Cardiac muscle cell (in vitro differentiated cells and primary cell): ENCODE results near the gene ZNF341. TPM values are rescaled to one million over a fixed set of nuclear protein-coding genes. Genes with fewer than 3 reads are reported as not detected.

Source experiments
- DNase-seq, 2 donors: peaks; one replicate each; pipeline versions ENCODE4 v3.0.0 to v3.0.0-alpha.2; 2010 to 2017; ENCODE audit warnings: low read depth in 1 of 2, low spot score in 1 of 2
- H3K27ac ChIP-seq: fragments of 200-600 bp; sonication (generic); 2 replicates; pipeline ENCODE4 v1.5.1; 2016
- H3K27me3 ChIP-seq: fragments of 200-600 bp; sonication (generic); 2 replicates; pipeline ENCODE4 v1.6.0; 2016; ENCODE audit warnings: control low read depth
- H3K36me3 ChIP-seq: fragments of 200-600 bp; sonication (generic); 2 replicates; pipeline ENCODE4 v1.5.1; 2016; ENCODE audit warnings: control low read depth
- H3K4me1 ChIP-seq: fragments of 200-600 bp; sonication (generic); 2 replicates; pipeline ENCODE4 v1.8.1; 2017; ENCODE audit warnings: low read depth, mild to moderate bottlenecking, mixed run types
- H3K4me3 ChIP-seq: fragments of 200-600 bp; sonication (generic); 2 replicates; pipeline ENCODE4 v1.5.1; 2016; ENCODE audit warnings: mild to moderate bottlenecking
- H3K9me3 ChIP-seq: fragments of 200-600 bp; sonication (generic); 2 replicates; pipeline ENCODE4 v1.5.1; 2017; ENCODE audit warnings: low read depth, mild to moderate bottlenecking, control low read depth
- CTCF ChIP-seq: IDR thresholded peaks from 2 replicates; pipeline ENCODE4 v1.5.1; 2012; ENCODE audit warnings: low read depth, mild to moderate bottlenecking, low read length
- polyA plus RNA-seq: library from polyadenylated mRNA; unstranded; fragments of >200 nt; fragmentation: Nextera tagmentation; extraction: Ambion mirVana; gene quantifications from 2 replicates; pipeline ENCODE4 v1.2.1, GENCODE V29; 2016
- total RNA-seq: library from RNA; depleted of rRNA; stranded (reverse); fragments of >200 nt; gene quantifications from 2 replicates; pipeline ENCODE4 v1.2.3, GENCODE V29; 2016

The ZNF341 gene
- total and polyA plus RNA-seq, 2 experiments from 2014 or later: 2.7 to 3.1 TPM

GRCh38 chr20:33709398-33709797 lies 22.4 kb upstream of the ZNF341 start:
- DNase-seq: no peak
- Histone ChIP-seq H3K4me3 (no peak overlapping the region), H3K9me3 (no peaks in the 10 kb centered on the region), H3K27ac (no peak overlapping the region), H3K27me3 (no peaks in the 10 kb centered on the region), H3K36me3 (no peaks in the 10 kb centered on the region), H3K4me1 (no peaks in the 10 kb centered on the region)
- no peak for TF ChIP-seq CTCF

GRCh38 chr20:33709905-33710541 lies 21.8 kb upstream of the ZNF341 start:
- no peak overlapping the region for H3K27ac ChIP-seq
- no peak for TF ChIP-seq CTCF

GRCh38 chr20:33710681-33711445 lies 20.9 kb upstream of the ZNF341 start:
- Histone ChIP-seq H3K9me3 (no peaks in the 10 kb centered on the region), H3K4me3 (no peak overlapping the region), H3K27me3 (no peaks in the 10 kb centered on the region), H3K36me3 (no peaks in the 10 kb centered on the region), H3K27ac (no peak overlapping the region), H3K4me1 (no peaks in the 10 kb centered on the region)
- no peak for DNase-seq
- TF ChIP-seq CTCF: no peak

More at GRCh38 chr20:33709905-33710541, 21.8 kb upstream of the ZNF341 start:
- H3K4me3 ChIP-seq: no peak overlapping the region
- H3K4me1 ChIP-seq: no peaks in the 10 kb centered on the region
- no peaks in the 10 kb centered on the region for H3K9me3 ChIP-seq
- H3K27me3 ChIP-seq: no peaks in the 10 kb centered on the region
- no peaks in the 10 kb centered on the region for H3K36me3 ChIP-seq
- DNase-seq: no peak

GRCh38 chr20:33711446-33711738 lies 20.4 kb upstream of the ZNF341 start:
- Histone ChIP-seq H3K4me1 (no peaks in the 10 kb centered on the region), H3K27me3 (no peaks in the 10 kb centered on the region), H3K9me3 (no peaks in the 10 kb centered on the region), H3K4me3 (no peak overlapping the region), H3K27ac (no peak overlapping the region), H3K36me3 (no peaks in the 10 kb centered on the region)
- DNase-seq: no peak
- no peak for TF ChIP-seq CTCF

GRCh38 chr20:33713865-33714367 lies 17.9 kb upstream of the ZNF341 start:
- Histone ChIP-seq H3K36me3 (no peaks in the 10 kb centered on the region), H3K9me3 (no peaks in the 10 kb centered on the region), H3K27me3 (no peaks in the 10 kb centered on the region), H3K27ac (no peak overlapping the region), H3K4me1 (no peaks in the 10 kb centered on the region), H3K4me3 (no peak overlapping the region)
- no peak for TF ChIP-seq CTCF
- no peak for DNase-seq
